SW480 (cell line): ENCODE results near the gene TPPP2.

Source experiments
- DNase-seq: peaks from one replicate; pipeline ENCODE4 v3.0.0-alpha.2; 2016; ENCODE audit warnings: low spot score

The TPPP2 gene

DNA sequence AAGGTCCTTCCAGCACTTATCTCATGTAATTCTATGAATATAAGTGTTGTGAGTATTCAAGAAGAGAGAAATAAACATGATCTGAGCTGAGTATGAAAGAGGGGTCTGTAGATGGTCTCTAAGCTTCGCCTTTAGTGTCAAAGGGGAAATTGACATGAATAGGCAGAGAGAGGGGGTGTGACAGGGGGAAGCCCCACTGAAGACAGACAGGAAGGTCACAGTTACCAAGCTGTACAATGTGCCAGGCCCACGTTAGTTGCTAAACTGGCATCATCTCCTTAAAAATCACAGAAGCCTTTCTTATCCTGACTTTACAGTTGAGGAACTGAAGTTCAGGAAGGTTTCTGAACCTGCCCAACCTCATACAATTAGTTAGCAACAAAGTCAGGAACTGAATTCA, 47.7 kb downstream of the TPPP2 start:
- DNase-seq, result no peak

- DNase-seq, result no peak
Observed at GRCh38 chr14:21078287-21078686, 48.3 kb downstream of the TPPP2 start.

DNA sequence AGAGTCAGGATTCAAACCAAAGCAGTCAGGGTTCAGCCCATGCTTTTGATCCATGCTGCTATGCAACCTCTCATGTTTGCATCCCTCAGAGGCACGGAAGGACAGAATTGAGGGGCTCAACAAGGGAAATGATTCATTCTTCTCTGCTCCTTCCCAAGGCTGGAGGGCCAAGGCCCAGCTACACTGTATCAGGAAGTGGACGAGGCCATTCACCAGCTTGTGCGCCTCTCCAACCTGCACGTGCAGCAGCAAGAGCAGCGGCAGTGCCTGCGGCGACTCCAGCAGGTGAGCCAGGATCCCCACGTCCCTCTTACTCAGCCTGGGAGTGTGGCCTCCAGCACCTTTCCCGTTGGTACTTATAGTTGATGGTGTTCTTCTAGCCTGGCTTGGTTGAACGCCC, 48.7 kb downstream of the TPPP2 start:
- DNase-seq, result no peak

DNA sequence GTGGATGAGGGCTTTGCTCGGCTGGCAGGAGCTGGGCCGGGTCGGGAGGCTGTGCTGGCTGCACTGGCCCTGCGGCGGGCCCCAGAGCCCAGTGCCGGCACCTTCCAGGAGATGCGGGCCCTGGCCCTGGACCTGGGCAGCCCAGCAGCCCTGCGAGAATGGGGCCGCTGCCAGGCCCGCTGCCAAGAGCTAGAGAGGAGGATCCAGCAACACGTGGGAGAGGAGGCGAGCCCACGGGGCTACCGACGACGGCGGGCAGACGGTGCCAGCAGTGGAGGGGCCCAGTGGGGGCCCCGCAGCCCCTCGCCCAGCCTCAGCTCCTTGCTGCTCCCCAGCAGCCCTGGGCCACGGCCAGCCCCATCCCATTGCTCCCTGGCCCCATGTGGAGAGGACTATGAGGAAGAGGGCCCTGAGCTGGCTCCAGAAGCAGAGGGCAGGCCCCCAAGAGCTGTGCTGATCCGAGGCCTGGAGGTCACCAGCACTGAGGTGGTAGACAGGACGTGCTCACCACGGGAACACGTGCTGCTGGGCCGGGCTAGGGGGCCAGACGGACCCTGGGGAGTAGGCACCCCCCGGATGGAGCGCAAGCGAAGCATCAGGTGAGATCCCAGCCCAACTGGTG, 51.6 kb downstream of the TPPP2 start:
- DNase-seq, result no peak
